Measurements from ENCODE around the gene LCN10. TPM values are rescaled to one million over a fixed set of nuclear protein-coding genes. Genes with fewer than 3 reads are reported as not detected.

LCN10 gene
- total RNA-seq, 5 donors from 2014 or later (not counting 1 experiment from before 2014, with no cell fraction given) = 1.3 to 2.8 (median 2.2) TPM

DNA sequence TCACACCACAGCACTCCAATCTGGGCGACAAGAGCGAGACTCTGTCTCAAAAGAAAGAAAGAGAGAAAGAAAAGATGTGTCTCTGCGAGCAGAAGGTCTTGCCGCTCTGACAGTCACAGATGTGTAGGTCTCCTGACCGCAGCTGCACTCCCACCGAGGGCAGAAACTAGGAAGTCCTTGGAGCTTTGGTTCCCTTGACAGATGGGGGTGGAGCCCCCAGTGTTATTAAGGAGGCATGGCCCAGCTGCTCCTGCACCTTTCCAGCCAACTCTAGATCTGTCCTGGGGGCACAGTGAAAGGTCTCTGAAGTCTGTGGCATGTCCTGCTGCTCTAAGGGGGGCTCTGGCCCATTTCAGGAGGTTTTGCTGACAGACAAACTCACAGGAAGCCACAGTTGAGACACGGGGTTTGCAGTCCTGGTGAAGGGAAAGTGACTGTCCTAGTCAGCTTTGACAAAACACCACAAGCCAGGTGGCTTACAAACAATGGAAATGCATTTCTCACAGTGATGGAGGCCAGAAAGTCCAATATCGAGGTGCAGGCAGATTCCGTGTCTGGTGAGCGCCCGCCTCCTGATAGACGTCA lies 39.4 kb downstream of the LCN10 start:
- Histone ChIP-seq H3K4me1 (ENCODE audit: control insufficient read depth in 1 of 2, extremely low read depth in 1 of 2, insufficient read depth in 2 of 2, low read length in 2 of 2) (peaks cover 0 to 17% of the 10 kb centered on the region in 2 experiments), H3K27ac (ENCODE audit: low read length) (no peak overlapping the region), H3K9me3 (no peaks in the 10 kb centered on the region), H3K27me3 (replicated peaks in 1 of 2; ENCODE audit: control insufficient read depth in 2 of 2, extremely low read depth in 1 of 2, insufficient read depth in 2 of 2, low read length in 1 of 2) (peaks cover 0 to 37% of the 10 kb centered on the region in 2 experiments), H3K36me3 (ENCODE audit: control insufficient read depth in 2 of 2, extremely low read depth in 1 of 2, insufficient read depth in 1 of 2, low read length in 1 of 2) (no peaks in the 10 kb centered on the region), H3K4me3 (ENCODE audit: control insufficient read depth in 1 of 2, extremely low read depth in 1 of 2, low read length in 1 of 2) (no peak overlapping the region)
- Mint-ChIP-seq H3K4me1 (peaks cover 15 to 17% (median 16%) of the 10 kb centered on the region in 3 donors), H3K27me3 (peaks cover 0 to 11% of the 10 kb centered on the region in 2 donors), H3K9me3 (no peaks in the 10 kb centered on the region), H3K4me3 (no peak overlapping the region), H3K36me3 (no peaks in the 10 kb centered on the region), H3K27ac (no peak overlapping the region)
- ChIA-PET POLR2A (no interaction called here), CTCF (no interaction called here)
- no peak for ATAC-seq (replicated peaks in 1 of 4)
- DNase-seq = no peak
- 46% methylated on average over 6 of the region's 12 CpGs for WGBS (ENCODE audit: insufficient coverage)

DNA sequence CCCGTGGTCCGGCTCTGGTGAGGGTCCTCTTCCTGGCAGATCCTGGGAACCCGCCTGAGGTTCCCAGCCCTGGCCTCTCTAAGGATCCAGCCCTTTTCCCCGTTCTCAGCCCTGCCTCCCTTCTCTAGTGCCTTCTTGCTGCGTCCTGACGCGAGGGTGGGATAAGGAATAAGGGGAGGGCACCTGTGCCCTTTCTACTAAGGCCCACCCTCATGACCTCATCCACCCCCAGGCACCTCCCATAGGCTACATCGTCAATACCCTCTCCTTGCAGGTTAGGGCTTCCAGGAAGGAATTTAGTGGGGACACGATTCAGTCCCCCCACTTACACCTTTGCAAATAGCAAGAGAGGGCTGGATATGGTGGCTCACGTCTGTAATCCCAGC lies 41.1 kb downstream of the LCN10 start:
- Histone ChIP-seq H3K27ac (ENCODE audit: low read length) (no peak overlapping the region), H3K4me1 (ENCODE audit: control insufficient read depth in 1 of 2, extremely low read depth in 1 of 2, insufficient read depth in 2 of 2, low read length in 2 of 2) (peaks cover 0 to 17% of the 10 kb centered on the region in 2 experiments), H3K36me3 (ENCODE audit: control insufficient read depth in 2 of 2, extremely low read depth in 1 of 2, insufficient read depth in 1 of 2, low read length in 1 of 2) (no peaks in the 10 kb centered on the region), H3K4me3 (ENCODE audit: control insufficient read depth in 1 of 2, extremely low read depth in 1 of 2, low read length in 1 of 2) (no peak overlapping the region), H3K9me3 (no peaks in the 10 kb centered on the region), H3K27me3 (replicated peaks in 1 of 2; ENCODE audit: control insufficient read depth in 2 of 2, extremely low read depth in 1 of 2, insufficient read depth in 2 of 2, low read length in 1 of 2) (peaks cover 0 to 43% of the 10 kb centered on the region in 2 experiments)
- ChIA-PET POLR2A (no interaction called here), CTCF (interaction anchor here in 1 of 2 donors (1.1 kb wide), 1 partner anchor 28 kb away, joined by 4 read pairs; no protein-coding TSS in a partner anchor)
- Mint-ChIP-seq H3K9me3 (no peaks in the 10 kb centered on the region), H3K4me1 (peaks cover 15 to 22% (median 16%) of the 10 kb centered on the region in 3 donors), H3K36me3 (no peaks in the 10 kb centered on the region), H3K4me3 (peak overlapping the region; percentile 68 to 80 (median 75)), H3K27me3 (peaks cover 0 to 13% of the 10 kb centered on the region in 2 donors), H3K27ac (no peak overlapping the region)
- DNase-seq (no peak), ATAC-seq (replicated peaks in 1 of 4) (no peak)
- 0% methylated on average over 2 of the region's 10 CpGs for WGBS (ENCODE audit: insufficient coverage)

DNA sequence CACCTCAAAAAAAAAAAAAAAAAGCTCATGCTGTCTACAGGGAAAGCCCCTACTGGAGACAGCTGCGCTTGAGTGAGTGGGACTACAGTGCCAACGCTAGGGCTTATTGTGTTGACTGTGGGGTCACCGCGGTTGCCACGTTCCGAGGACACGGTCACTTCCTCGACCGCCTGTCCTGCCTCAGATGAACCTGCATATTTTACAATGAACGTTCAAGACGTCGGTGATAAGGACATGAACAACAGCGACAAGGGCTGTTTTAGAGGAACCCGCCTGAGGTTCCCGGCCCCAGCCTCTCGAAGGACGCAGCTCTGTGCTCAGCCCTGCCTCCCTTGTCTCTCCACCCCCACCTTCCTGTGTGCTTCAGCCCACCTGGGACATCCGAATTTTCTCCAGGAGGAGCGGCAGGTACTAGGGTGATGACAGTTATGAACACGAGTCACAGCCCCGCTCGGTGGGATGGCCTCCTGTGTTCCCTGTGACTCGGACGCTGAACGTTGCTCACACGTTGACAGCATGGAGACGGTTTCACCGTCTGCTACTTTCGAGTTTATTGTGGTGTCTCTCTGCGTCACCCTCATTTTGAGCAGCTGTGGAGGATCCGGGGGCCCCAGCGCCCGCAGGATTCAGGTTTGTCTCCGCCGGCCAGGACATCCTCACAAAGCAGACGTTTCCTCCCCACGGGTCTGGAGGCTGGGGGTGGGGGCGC lies 41.6 kb downstream of the LCN10 start:
- Mint-ChIP-seq H3K4me3 (peak overlapping the region; percentile 68 to 80 (median 75)), H3K36me3 (no peaks in the 10 kb centered on the region), H3K4me1 (peaks cover 15 to 22% (median 16%) of the 10 kb centered on the region in 3 donors), H3K9me3 (no peaks in the 10 kb centered on the region), H3K27ac (peak overlapping the region; percentile 55 to 56), H3K27me3 (peaks cover 0 to 13% of the 10 kb centered on the region in 2 donors)
- Histone ChIP-seq H3K36me3 (ENCODE audit: control insufficient read depth in 2 of 2, extremely low read depth in 1 of 2, insufficient read depth in 1 of 2, low read length in 1 of 2) (no peaks in the 10 kb centered on the region), H3K4me3 (ENCODE audit: control insufficient read depth in 1 of 2, extremely low read depth in 1 of 2, low read length in 1 of 2) (peak overlapping the region; percentile 34 to 60), H3K27ac (ENCODE audit: low read length) (no peak overlapping the region), H3K27me3 (replicated peaks in 1 of 2; ENCODE audit: control insufficient read depth in 2 of 2, extremely low read depth in 1 of 2, insufficient read depth in 2 of 2, low read length in 1 of 2) (peaks cover 0 to 48% of the 10 kb centered on the region in 2 experiments), H3K4me1 (ENCODE audit: control insufficient read depth in 1 of 2, extremely low read depth in 1 of 2, insufficient read depth in 2 of 2, low read length in 2 of 2) (peaks cover 0 to 21% of the 10 kb centered on the region in 2 experiments), H3K9me3 (no peaks in the 10 kb centered on the region)
- CTCF ChIA-PET = interaction anchor here (0.6 to 1.1 kb wide), 5 partner anchors 10 to 28 kb away, joined by 3 to 5 read pairs (median 4); no protein-coding TSS in a partner anchor
- DNase-seq (peak; percentile 15 to 78 (median 53)), ATAC-seq (replicated peaks in 1 of 4) (peak; percentile 73 to 85 (median 74))
- WGBS (ENCODE audit: insufficient coverage) = under 1% methylated on average over 37 of the region's 38 CpGs
- POLR2A ChIA-PET = interaction anchor here (0.5 to 0.6 kb wide), 3 partner anchors 11 to 299 kb away, joined by 3 to 7 read pairs (median 4); no protein-coding TSS in a partner anchor

DNA sequence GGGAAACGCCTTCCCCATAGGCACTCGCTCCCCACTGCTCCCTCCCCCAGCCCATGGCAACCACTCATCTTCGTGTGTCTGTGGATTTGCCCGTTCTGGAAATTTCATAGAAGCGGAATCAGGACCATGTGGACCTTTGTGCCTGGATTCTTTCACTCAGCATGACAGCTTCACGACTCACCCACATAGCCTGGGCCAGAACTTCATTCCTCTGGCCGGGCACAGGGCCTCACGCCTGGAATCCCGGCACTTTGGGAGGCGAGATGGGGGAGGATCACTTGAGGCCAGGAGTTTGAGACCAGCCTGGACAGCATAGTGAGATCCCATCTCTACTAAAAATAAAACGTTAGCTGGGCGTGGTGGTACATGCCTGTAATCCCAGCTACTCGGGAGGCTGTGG lies 42.4 kb downstream of the LCN10 start:
- ATAC-seq (replicated peaks in 1 of 4) = no peak
- H3K4me1 Mint-ChIP-seq = peaks cover 15 to 22% (median 16%) of the 10 kb centered on the region in 3 donors
- Histone ChIP-seq H3K36me3 (ENCODE audit: control insufficient read depth in 2 of 2, extremely low read depth in 1 of 2, insufficient read depth in 1 of 2, low read length in 1 of 2) (no peaks in the 10 kb centered on the region), H3K27ac (ENCODE audit: low read length) (no peak overlapping the region), H3K27me3 (replicated peaks in 1 of 2; ENCODE audit: control insufficient read depth in 2 of 2, extremely low read depth in 1 of 2, insufficient read depth in 2 of 2, low read length in 1 of 2) (peaks cover 0 to 54% of the 10 kb centered on the region in 2 experiments), H3K4me3 (ENCODE audit: control insufficient read depth in 1 of 2, extremely low read depth in 1 of 2, low read length in 1 of 2) (no peak overlapping the region), H3K4me1 (ENCODE audit: control insufficient read depth in 1 of 2, extremely low read depth in 1 of 2, insufficient read depth in 2 of 2, low read length in 2 of 2) (peaks cover 0 to 27% of the 10 kb centered on the region in 2 experiments), H3K9me3 (no peaks in the 10 kb centered on the region)
- H3K4me3 Mint-ChIP-seq = peak overlapping the region; percentile 9 to 75 (median 21)
- H3K9me3 Mint-ChIP-seq = no peaks in the 10 kb centered on the region
- DNase-seq = no peak
- POLR2A ChIA-PET = no interaction called here
- CTCF ChIA-PET = interaction anchor here in 1 of 2 donors (0.7 to 1.1 kb wide), 2 partner anchors 27 to 29 kb away, joined by 4 to 5 read pairs; no protein-coding TSS in a partner anchor
- no peaks in the 10 kb centered on the region for H3K36me3 Mint-ChIP-seq
- WGBS (ENCODE audit: insufficient coverage) = 94% methylated on average over 8 of the region's 13 CpGs
- H3K27me3 Mint-ChIP-seq = peaks cover 0 to 9% of the 10 kb centered on the region in 2 donors
- no peak overlapping the region for H3K27ac Mint-ChIP-seq

DNA sequence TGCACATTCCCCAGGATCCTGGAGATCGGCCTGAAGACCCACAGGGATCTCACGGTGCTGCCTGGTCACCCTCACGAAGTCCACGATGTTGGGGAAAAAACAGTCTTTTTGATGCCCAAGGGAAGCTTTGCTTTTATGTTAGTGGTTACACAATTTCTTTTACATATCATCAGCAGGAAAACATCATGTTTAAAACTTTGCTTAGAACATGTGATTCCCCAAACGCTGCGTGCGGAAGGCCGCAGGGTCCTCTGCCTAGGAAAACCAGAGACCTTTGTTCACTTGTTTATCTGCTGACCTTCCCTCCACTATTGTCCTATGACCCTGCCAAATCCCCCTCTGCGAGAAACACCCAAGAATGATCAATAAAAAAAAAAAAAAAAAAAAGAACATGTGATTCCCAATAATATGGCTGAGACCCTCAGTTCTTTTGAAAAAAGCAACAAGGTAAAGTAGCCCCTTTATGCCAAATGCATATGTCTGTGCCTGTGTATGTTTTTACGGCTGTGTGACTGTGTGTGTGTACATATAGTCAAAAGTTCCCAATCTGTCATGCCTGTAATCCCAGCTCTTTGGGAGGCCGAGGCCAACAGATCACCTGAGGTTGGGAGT lies 44.0 kb downstream of the LCN10 start:
- ATAC-seq (replicated peaks in 1 of 4) = no peak
- H3K27me3 Mint-ChIP-seq = peaks cover 0 to 12% of the 10 kb centered on the region in 2 donors
- peaks cover 15 to 22% (median 16%) of the 10 kb centered on the region in 3 donors for H3K4me1 Mint-ChIP-seq
- WGBS (ENCODE audit: insufficient coverage) = no CpG with 5 or more reads among the region's 11 CpGs
- POLR2A ChIA-PET = no interaction called here
- Histone ChIP-seq H3K27ac (ENCODE audit: low read length) (no peak overlapping the region), H3K27me3 (replicated peaks in 1 of 2; ENCODE audit: control insufficient read depth in 2 of 2, extremely low read depth in 1 of 2, insufficient read depth in 2 of 2, low read length in 1 of 2) (peaks cover 0 to 61% of the 10 kb centered on the region in 2 experiments), H3K36me3 (ENCODE audit: control insufficient read depth in 2 of 2, extremely low read depth in 1 of 2, insufficient read depth in 1 of 2, low read length in 1 of 2) (no peaks in the 10 kb centered on the region), H3K4me3 (ENCODE audit: control insufficient read depth in 1 of 2, extremely low read depth in 1 of 2, low read length in 1 of 2) (no peak overlapping the region), H3K4me1 (ENCODE audit: control insufficient read depth in 1 of 2, extremely low read depth in 1 of 2, insufficient read depth in 2 of 2, low read length in 2 of 2) (peaks cover 0 to 27% of the 10 kb centered on the region in 2 experiments), H3K9me3 (no peaks in the 10 kb centered on the region)
- no peaks in the 10 kb centered on the region for H3K36me3 Mint-ChIP-seq
- no peak overlapping the region for H3K27ac Mint-ChIP-seq
- DNase-seq = no peak
- CTCF ChIA-PET = interaction anchor here in 1 of 2 donors (0.9 kb wide), 1 partner anchor 27 kb away, joined by 4 read pairs; no protein-coding TSS in a partner anchor
- H3K4me3 Mint-ChIP-seq = no peak overlapping the region
- no peaks in the 10 kb centered on the region for H3K9me3 Mint-ChIP-seq
